ENCODE data around the gene CALB2.

DNA sequence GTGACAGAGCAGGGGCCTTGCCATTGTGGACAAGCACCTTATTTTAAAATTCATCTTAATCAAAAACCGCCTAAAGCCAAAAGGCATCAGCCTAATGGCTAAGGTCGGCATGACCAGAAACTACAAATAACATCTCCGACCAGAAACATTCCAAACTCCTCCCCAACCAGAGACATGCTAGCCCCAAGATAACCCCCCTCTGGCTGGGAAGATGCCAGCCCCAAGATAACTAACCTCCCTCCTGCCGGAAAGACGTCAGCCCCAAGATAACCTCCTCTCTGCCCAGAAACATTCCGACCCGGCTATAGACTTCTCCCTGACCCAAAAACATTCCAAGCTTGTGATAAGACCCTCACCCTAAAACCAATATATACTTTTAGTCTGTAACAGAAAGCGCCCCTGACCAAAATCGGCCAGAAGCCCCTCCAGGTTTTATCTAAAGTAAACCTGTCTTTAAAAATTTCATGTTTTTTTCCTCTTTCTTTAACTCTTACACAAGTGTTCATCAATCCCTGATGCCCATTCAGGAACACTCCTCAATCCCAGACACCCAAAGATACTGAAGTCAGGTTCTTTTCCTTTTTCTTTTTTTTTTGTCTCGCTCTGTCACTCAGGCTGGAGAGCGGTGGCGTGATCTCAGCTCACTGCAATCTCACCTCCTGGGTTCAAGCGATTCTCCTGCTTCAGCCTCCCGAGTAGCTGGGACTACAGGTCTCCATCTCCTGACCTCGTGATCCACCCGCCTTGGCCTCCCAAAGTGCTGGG lies 50.7 kb downstream of the CALB2 start:
- TF ChIP-seq CREB1 (IDR thresholded peaks at IDR 0.05; ENCODE audit: low read depth) (no peak), RAD21 (IDR thresholded peaks at IDR 0.05; ENCODE audit: low read depth) (no peak), EGR1 (IDR thresholded peaks at IDR 0.05) (no peak), EP300 (IDR thresholded peaks at IDR 0.05; ENCODE audit: borderline replicate concordance) (no peak), CEBPB (IDR thresholded peaks at IDR 0.05) (no peak), TAF1 (IDR thresholded peaks at IDR 0.05; ENCODE audit: low read depth) (no peak), NFIC (IDR thresholded peaks at IDR 0.05) (no peak), YY1 (IDR thresholded peaks at IDR 0.05; ENCODE audit: low read depth) (no peak), FOXM1 (IDR thresholded peaks at IDR 0.05; ENCODE audit: borderline replicate concordance, low read depth) (no peak)
- TF ChIP-seq, protein P1, sequence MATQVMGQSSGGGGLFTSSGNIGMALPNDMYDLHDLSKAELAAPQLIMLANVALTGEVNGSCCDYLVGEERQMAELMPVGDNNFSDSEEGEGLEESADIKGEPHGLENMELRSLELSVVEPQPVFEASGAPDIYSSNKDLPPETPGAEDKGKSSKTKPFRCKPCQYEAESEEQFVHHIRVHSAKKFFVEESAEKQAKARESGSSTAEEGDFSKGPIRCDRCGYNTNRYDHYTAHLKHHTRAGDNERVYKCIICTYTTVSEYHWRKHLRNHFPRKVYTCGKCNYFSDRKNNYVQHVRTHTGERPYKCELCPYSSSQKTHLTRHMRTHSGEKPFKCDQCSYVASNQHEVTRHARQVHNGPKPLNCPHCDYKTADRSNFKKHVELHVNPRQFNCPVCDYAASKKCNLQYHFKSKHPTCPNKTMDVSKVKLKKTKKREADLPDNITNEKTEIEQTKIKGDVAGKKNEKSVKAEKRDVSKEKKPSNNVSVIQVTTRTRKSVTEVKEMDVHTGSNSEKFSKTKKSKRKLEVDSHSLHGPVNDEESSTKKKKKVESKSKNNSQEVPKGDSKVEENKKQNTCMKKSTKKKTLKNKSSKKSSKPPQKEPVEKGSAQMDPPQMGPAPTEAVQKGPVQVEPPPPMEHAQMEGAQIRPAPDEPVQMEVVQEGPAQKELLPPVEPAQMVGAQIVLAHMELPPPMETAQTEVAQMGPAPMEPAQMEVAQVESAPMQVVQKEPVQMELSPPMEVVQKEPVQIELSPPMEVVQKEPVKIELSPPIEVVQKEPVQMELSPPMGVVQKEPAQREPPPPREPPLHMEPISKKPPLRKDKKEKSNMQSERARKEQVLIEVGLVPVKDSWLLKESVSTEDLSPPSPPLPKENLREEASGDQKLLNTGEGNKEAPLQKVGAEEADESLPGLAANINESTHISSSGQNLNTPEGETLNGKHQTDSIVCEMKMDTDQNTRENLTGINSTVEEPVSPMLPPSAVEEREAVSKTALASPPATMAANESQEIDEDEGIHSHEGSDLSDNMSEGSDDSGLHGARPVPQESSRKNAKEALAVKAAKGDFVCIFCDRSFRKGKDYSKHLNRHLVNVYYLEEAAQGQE (IDR thresholded peaks at IDR 0.05; ENCODE audit: low read depth): no peak

All from Ishikawa (cell line).